Large intestine (tissue), 3 donors: ENCODE data around the gene SUGT1. TPM values are rescaled to one million over a fixed set of nuclear protein-coding genes. Genes with fewer than 3 reads are reported as not detected.

Experiments used
- DNase-seq, 2 donors: peaks; one replicate each; pipeline versions ENCODE4 v3.0.0 to v3.0.0-alpha.2; 2013
- H3K27ac ChIP-seq: one replicate; pipeline ENCODE4 v1.5.1; 2013; ENCODE audit warnings: low read length
- H3K27me3 ChIP-seq: 2 replicates; pipeline ENCODE4 v1.6.1; 2013; ENCODE audit warnings: low read length; ENCODE audit not compliant: control insufficient read depth, insufficient read depth
- H3K36me3 ChIP-seq: 2 replicates; pipeline ENCODE4 v1.6.1; 2013; ENCODE audit warnings: low read length; ENCODE audit not compliant: control insufficient read depth, insufficient read depth
- H3K4me1 ChIP-seq: one replicate; pipeline ENCODE4 v1.6.1; 2013; ENCODE audit warnings: low read length; ENCODE audit not compliant: control insufficient read depth, insufficient read depth
- H3K4me3 ChIP-seq: one replicate; pipeline ENCODE4 v1.5.1; 2013; ENCODE audit warnings: low read length
- H3K9me3 ChIP-seq: one replicate; pipeline ENCODE4 v1.6.1; 2013; ENCODE audit warnings: mild to moderate bottlenecking, low read depth, low read length, moderate library complexity; ENCODE audit not compliant: control insufficient read depth
- WGBS: methylation state at CpG from one replicate; pipeline ENCODE4 v1.1.5; 2013; ENCODE audit warnings: low lambda C conversion rate; ENCODE audit not compliant: insufficient coverage; 5-methylcytosine and 5-hydroxymethylcytosine counted together
- polyA plus RNA-seq: library from polyadenylated mRNA; unstranded; fragments of 120-200 nt; gene quantifications from one replicate; pipeline ENCODE4 v1.2.1, GENCODE V29; 2013

Gene SUGT1
- polyA plus RNA-seq, 1 donor, result 47.3 TPM

GRCh38 chr13:52726258-52726657, 73.6 kb downstream of the SUGT1 start:
- no peak overlapping the region for H3K4me3 ChIP-seq
- no peaks in the 10 kb centered on the region for H3K4me1 ChIP-seq
- no peaks in the 10 kb centered on the region for H3K9me3 ChIP-seq
- no peaks in the 10 kb centered on the region for H3K36me3 ChIP-seq
- WGBS, result no CpG with 5 or more reads among the region's 2 CpGs
- DNase-seq, result no peak
- no peak overlapping the region for H3K27ac ChIP-seq
- H3K27me3 ChIP-seq, result no peaks in the 10 kb centered on the region

- WGBS, result no CpG with 5 or more reads among the region's 4 CpGs
- no peak for DNase-seq
- Histone ChIP-seq H3K4me3 (no peak overlapping the region), H3K4me1 (peaks cover under 1% of the 10 kb centered on the region), H3K27ac (no peak overlapping the region), H3K36me3 (no peaks in the 10 kb centered on the region), H3K9me3 (no peaks in the 10 kb centered on the region), H3K27me3 (peaks cover 24% of the 10 kb centered on the region)
Observed at GRCh38 chr13:52734075-52734623, 81.5 kb downstream of the SUGT1 start.

- peaks cover 5% of the 10 kb centered on the region for H3K4me1 ChIP-seq
- peaks cover 3% of the 10 kb centered on the region for H3K9me3 ChIP-seq
- peaks cover 46% of the 10 kb centered on the region for H3K27me3 ChIP-seq
- no CpG with 5 or more reads among the region's 2 CpGs for WGBS
- H3K27ac ChIP-seq, result no peak overlapping the region
- no peaks in the 10 kb centered on the region for H3K36me3 ChIP-seq
- no peak for DNase-seq
- no peak overlapping the region for H3K4me3 ChIP-seq
Observed at GRCh38 chr13:52736891-52737290, 84.3 kb downstream of the SUGT1 start.

- H3K4me1 ChIP-seq, result peaks cover 5% of the 10 kb centered on the region
- H3K36me3 ChIP-seq, result no peaks in the 10 kb centered on the region
- no peak overlapping the region for H3K4me3 ChIP-seq
- no peak overlapping the region for H3K27ac ChIP-seq
- H3K27me3 ChIP-seq, result peaks cover 46% of the 10 kb centered on the region
- no peak for DNase-seq
- H3K9me3 ChIP-seq, result peaks cover 3% of the 10 kb centered on the region
Observed at GRCh38 chr13:52737451-52737850, 84.8 kb downstream of the SUGT1 start.

GRCh38 chr13:52737965-52738364, 85.3 kb downstream of the SUGT1 start:
- Histone ChIP-seq H3K4me1 (peaks cover 5% of the 10 kb centered on the region), H3K9me3 (peaks cover 3% of the 10 kb centered on the region), H3K36me3 (no peaks in the 10 kb centered on the region), H3K4me3 (no peak overlapping the region), H3K27me3 (peaks cover 46% of the 10 kb centered on the region), H3K27ac (no peak overlapping the region)
- no peak for DNase-seq
- WGBS, result no CpG with 5 or more reads among the region's 4 CpGs

- Histone ChIP-seq H3K27ac (no peak overlapping the region), H3K4me1 (peaks cover 5% of the 10 kb centered on the region), H3K36me3 (no peaks in the 10 kb centered on the region), H3K4me3 (no peak overlapping the region), H3K9me3 (peaks cover 3% of the 10 kb centered on the region), H3K27me3 (peaks cover 43% of the 10 kb centered on the region)
- no CpG with 5 or more reads among the region's 75 CpGs for WGBS
- DNase-seq, result peak in 1 of 2 donors; percentile 6
Observed at GRCh38 chr13:52738719-52739467, 86.3 kb downstream of the SUGT1 start.

- H3K36me3 ChIP-seq, result no peaks in the 10 kb centered on the region
- DNase-seq, result no peak
- H3K4me1 ChIP-seq, result peaks cover 5% of the 10 kb centered on the region
- peaks cover 3% of the 10 kb centered on the region for H3K9me3 ChIP-seq
- no peak within 1 kb of the TSS for H3K27ac ChIP-seq
- H3K4me3 ChIP-seq, result no peak within 1 kb of the TSS
- WGBS, result no CpG with 5 or more reads among the region's 34 CpGs
- H3K27me3 ChIP-seq, result peaks cover 42% of the 10 kb centered on the region
Observed at GRCh38 chr13:52739468-52740071, 86.9 kb downstream of the SUGT1 start, which contains the start of gene CNMD. Gene CNMD (minus strand): TSS chr13:52739820. CDS start chr13:52739701, 119 bp downstream.

GRCh38 chr13:52743569-52743968, 90.9 kb downstream of the SUGT1 start:
- H3K36me3 ChIP-seq, result no peaks in the 10 kb centered on the region
- H3K9me3 ChIP-seq, result peaks cover 3% of the 10 kb centered on the region
- H3K4me3 ChIP-seq, result no peak overlapping the region
- no peak for DNase-seq
- peaks cover 5% of the 10 kb centered on the region for H3K4me1 ChIP-seq
- WGBS, result no CpG with 5 or more reads among the region's 1 CpG
- no peak overlapping the region for H3K27ac ChIP-seq
- H3K27me3 ChIP-seq, result peaks cover 29% of the 10 kb centered on the region

GRCh38 chr13:52743988-52744387, 91.4 kb downstream of the SUGT1 start:
- H3K9me3 ChIP-seq, result peaks cover 3% of the 10 kb centered on the region
- no peak overlapping the region for H3K4me3 ChIP-seq
- H3K4me1 ChIP-seq, result peaks cover 5% of the 10 kb centered on the region
- H3K27me3 ChIP-seq, result peaks cover 25% of the 10 kb centered on the region
- H3K27ac ChIP-seq, result no peak overlapping the region
- no CpG with 5 or more reads among the region's 3 CpGs for WGBS
- no peaks in the 10 kb centered on the region for H3K36me3 ChIP-seq
- DNase-seq, result no peak

- Histone ChIP-seq H3K27ac (no peak overlapping the region), H3K36me3 (no peaks in the 10 kb centered on the region), H3K4me1 (no peaks in the 10 kb centered on the region), H3K9me3 (no peaks in the 10 kb centered on the region), H3K4me3 (no peak overlapping the region), H3K27me3 (peaks cover 16% of the 10 kb centered on the region)
- DNase-seq, result no peak
- WGBS, result 55% methylated on average over 2 of the region's 6 CpGs
Observed at GRCh38 chr13:52744842-52745375, 92.3 kb downstream of the SUGT1 start.
